Stimulated activated CD4-positive, alpha-beta T cell treated with anti-CD3 and anti-CD28 coated beads, Interleukin-1b, Interleukin-23, amount 100 ng/mL, for 4 hours (primary cell): ENCODE measurements around the gene MPHOSPH6.
A peak's percentile ranks its signal among the peaks of the same experiment; 100 is the strongest.
"Not testable (repeated sequence)": the region's sequence is repeated elsewhere in the genome, so short reads cannot be mapped to it uniquely, and the experiment has no call there.

ENCODE experiments used
- DNase-seq, 2 donors: peaks; one replicate each; pipeline ENCODE4 v3.0.0-alpha.2; 2020; ENCODE audit warnings: low read depth in 2 of 2

MPHOSPH6 gene

GRCh38 chr16:82169861-82170845 lies at the start of gene MPHOSPH6:
TSS of gene MPHOSPH6 (minus strand) at chr16:82170224. CDS start at chr16:82170175, 49 bp downstream.
- peak; percentile 84 to 92 for DNase-seq

GRCh38 chr16:82219298-82219697 lies 49.3 kb upstream of the MPHOSPH6 start:
- DNase-seq = no peak

- DNase-seq = not testable (repeated sequence)
These were observed 39.3 kb upstream of the MPHOSPH6 start for GRCh38 chr16:82209314-82209713.

GRCh38 chr16:82203198-82203597 lies 33.2 kb upstream of the MPHOSPH6 start:
- no peak for DNase-seq

- DNase-seq = no peak
These were observed 31.9 kb upstream of the MPHOSPH6 start for GRCh38 chr16:82201926-82202325.

- DNase-seq = no peak
These were observed 31.3 kb upstream of the MPHOSPH6 start for GRCh38 chr16:82201351-82201750.

GRCh38 chr16:82199209-82199608 lies 29.2 kb upstream of the MPHOSPH6 start:
- no peak for DNase-seq

GRCh38 chr16:82197540-82198240 lies 27.7 kb upstream of the MPHOSPH6 start:
- DNase-seq = no peak

GRCh38 chr16:82195917-82196494 lies 26.0 kb upstream of the MPHOSPH6 start:
- DNase-seq = no peak

GRCh38 chr16:82194086-82194485 lies 24.1 kb upstream of the MPHOSPH6 start:
- DNase-seq = no peak

GRCh38 chr16:82192665-82193064 lies 22.6 kb upstream of the MPHOSPH6 start:
- no peak for DNase-seq

- DNase-seq = no peak
These were observed 20.4 kb upstream of the MPHOSPH6 start for GRCh38 chr16:82190386-82190785.

GRCh38 chr16:82187829-82188228 lies 17.8 kb upstream of the MPHOSPH6 start:
- DNase-seq = no peak

- DNase-seq = no peak
These were observed 15.0 kb upstream of the MPHOSPH6 start for GRCh38 chr16:82185012-82185411.

GRCh38 chr16:82184213-82184612 lies 14.2 kb upstream of the MPHOSPH6 start:
- no peak for DNase-seq

- DNase-seq = no peak
These were observed 13.0 kb upstream of the MPHOSPH6 start for GRCh38 chr16:82183004-82183397.

GRCh38 chr16:82182266-82183003 lies 12.4 kb upstream of the MPHOSPH6 start:
- DNase-seq = no peak

GRCh38 chr16:82181461-82182185 lies 11.6 kb upstream of the MPHOSPH6 start:
- no peak for DNase-seq

- DNase-seq = no peak
These were observed 8.3 kb upstream of the MPHOSPH6 start for GRCh38 chr16:82178352-82178751.

- DNase-seq = no peak
These were observed 7.5 kb upstream of the MPHOSPH6 start for GRCh38 chr16:82177555-82177954.

- no peak for DNase-seq
These were observed 6.2 kb upstream of the MPHOSPH6 start for GRCh38 chr16:82176204-82176603.
